A673 (cell line): ENCODE results near the gene INO80C. TPM values are rescaled to one million over a fixed set of nuclear protein-coding genes. Genes with fewer than 3 reads are reported as not detected.

ENCODE experiments used
- BruUV-seq: library from RNA; stranded (reverse); fragments of 400-500 nt; replicated peaks from 2 replicates; lab custom pipeline; 2021; lab: Mats Ljungman, UMichigan
- CTCF ChIA-PET: fragments of 300-600 bp; sonication (Branson Sonifier 250); formaldehyde crosslinking; loops from one replicate; lab custom pipeline; 2022; ENCODE audit warnings: antibody characterized with exemption; lab: Charles Lee
- POLR2A ChIA-PET: fragments of 300-600 bp; sonication (Branson Sonifier 250); formaldehyde crosslinking; loops from one replicate; lab custom pipeline; 2022; ENCODE audit warnings: antibody characterized with exemption; ENCODE audit not compliant: low non-redundant PET; lab: Charles Lee
- DNase-seq: peaks from one replicate; pipeline ENCODE4 v3.0.0-alpha.2; 2015; ENCODE audit warnings: low spot score
- H3K27ac ChIP-seq: fragments of 200-600 bp; sonication (generic); 2 replicates; pipeline ENCODE4 v1.5.1; 2016; ENCODE audit warnings: mixed run types, low read depth, mild to moderate bottlenecking, mixed read lengths, antibody characterized with exemption, low read length; ENCODE audit not compliant: poor library complexity, severe bottlenecking
- H3K27me3 ChIP-seq: fragments of 200-600 bp; sonication (generic); replicated peaks from 2 replicates; pipeline ENCODE4 v1.6.1; 2017; ENCODE audit warnings: mixed run types, low read depth, mild to moderate bottlenecking, mixed read lengths, antibody characterized with exemption, low read length; ENCODE audit not compliant: insufficient read depth, poor library complexity
- H3K36me3 ChIP-seq: fragments of 200-600 bp; sonication (generic); 2 replicates; pipeline ENCODE4 v1.6.1; 2016; ENCODE audit warnings: mixed run types, mild to moderate bottlenecking, mixed read lengths, antibody characterized with exemption, low read length; ENCODE audit not compliant: insufficient read depth, poor library complexity, severe bottlenecking
- H3K4me1 ChIP-seq: fragments of 200-600 bp; sonication (generic); 2 replicates; pipeline ENCODE4 v1.6.1; 2017; ENCODE audit warnings: mixed run types, mild to moderate bottlenecking, mixed read lengths, antibody characterized with exemption, low read length; ENCODE audit not compliant: insufficient read depth, poor library complexity, severe bottlenecking
- H3K4me3 ChIP-seq: fragments of 200-600 bp; sonication (generic); 2 replicates; pipeline ENCODE4 v1.5.1; 2016; ENCODE audit warnings: low read depth, mixed run types, mild to moderate bottlenecking, mixed read lengths, low read length; ENCODE audit not compliant: poor library complexity, severe bottlenecking
- H3K9me3 ChIP-seq: fragments of 200-600 bp; sonication (generic); 2 replicates; pipeline ENCODE4 v1.6.1; 2016; ENCODE audit warnings: mixed run types, low read depth, mild to moderate bottlenecking, mixed read lengths, antibody characterized with exemption, low read length; ENCODE audit not compliant: poor library complexity, severe bottlenecking
- EZH2 ChIP-seq: fragments of 200-600 bp; sonication (generic); IDR thresholded peaks from 2 replicates; pipeline ENCODE4 v1.6.1; 2017; ENCODE audit warnings: borderline replicate concordance, low read depth, mild to moderate bottlenecking, mixed read lengths, antibody characterized with exemption, low read length; ENCODE audit not compliant: poor library complexity, severe bottlenecking
- intact Hi-C: fragments of 100-400 bp; cut with micrococcal nuclease; formaldehyde crosslinking; loops from one replicate; pipeline ENCODE4 v1.10.0; 2022; ENCODE audit not compliant: unreplicated experiment
- total RNA-seq: library from RNA; stranded (reverse); gene quantifications from 2 replicates; pipeline ENCODE4 v1.2.3, GENCODE V29; 2021
- TF ChIP-seq, protein P1 (sequence below): fragments of 300-800, 200-600 bp; sonication (generic); conservative IDR thresholded peaks from 2 replicates; pipeline ENCODE4 v1.5.1; 2017; ENCODE audit warnings: low read depth, mild to moderate bottlenecking, antibody characterized with exemption, low read length, moderate library complexity, mixed read lengths

The INO80C gene
- total RNA-seq, 1 experiment from 2014 or later = 36.6 TPM

DNA sequence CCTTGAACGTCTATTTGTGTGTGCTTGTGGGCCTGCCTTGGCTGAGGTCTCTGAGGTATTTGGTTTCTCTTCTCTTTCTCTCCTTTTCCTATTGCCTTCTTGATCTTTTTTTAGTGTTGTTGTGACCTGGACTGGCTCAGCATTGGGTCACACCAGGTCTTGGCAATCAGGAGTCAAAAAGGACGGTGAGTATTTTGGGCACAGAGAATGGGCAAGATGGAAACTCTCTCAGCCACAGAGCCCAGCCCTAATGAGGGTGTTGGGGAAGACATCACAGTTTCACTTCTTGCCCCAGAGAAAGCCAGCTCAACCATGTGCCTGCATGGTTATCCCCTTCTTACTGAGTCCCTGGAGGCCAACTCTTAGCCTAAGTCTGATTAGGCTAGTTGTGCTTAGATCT is 13.7 kb upstream of the INO80C start:
- no peaks in the 10 kb centered on the region for H3K9me3 ChIP-seq
- peaks cover 12% of the 10 kb centered on the region for H3K4me1 ChIP-seq
- TF ChIP-seq, protein P1, sequence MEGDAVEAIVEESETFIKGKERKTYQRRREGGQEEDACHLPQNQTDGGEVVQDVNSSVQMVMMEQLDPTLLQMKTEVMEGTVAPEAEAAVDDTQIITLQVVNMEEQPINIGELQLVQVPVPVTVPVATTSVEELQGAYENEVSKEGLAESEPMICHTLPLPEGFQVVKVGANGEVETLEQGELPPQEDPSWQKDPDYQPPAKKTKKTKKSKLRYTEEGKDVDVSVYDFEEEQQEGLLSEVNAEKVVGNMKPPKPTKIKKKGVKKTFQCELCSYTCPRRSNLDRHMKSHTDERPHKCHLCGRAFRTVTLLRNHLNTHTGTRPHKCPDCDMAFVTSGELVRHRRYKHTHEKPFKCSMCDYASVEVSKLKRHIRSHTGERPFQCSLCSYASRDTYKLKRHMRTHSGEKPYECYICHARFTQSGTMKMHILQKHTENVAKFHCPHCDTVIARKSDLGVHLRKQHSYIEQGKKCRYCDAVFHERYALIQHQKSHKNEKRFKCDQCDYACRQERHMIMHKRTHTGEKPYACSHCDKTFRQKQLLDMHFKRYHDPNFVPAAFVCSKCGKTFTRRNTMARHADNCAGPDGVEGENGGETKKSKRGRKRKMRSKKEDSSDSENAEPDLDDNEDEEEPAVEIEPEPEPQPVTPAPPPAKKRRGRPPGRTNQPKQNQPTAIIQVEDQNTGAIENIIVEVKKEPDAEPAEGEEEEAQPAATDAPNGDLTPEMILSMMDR = no peak
- TF ChIP-seq EZH2 = no peak
- intact Hi-C loops = no loop called here
- ChIA-PET CTCF (no interaction called here), POLR2A (no interaction called here)
- no peak overlapping the region for H3K27ac ChIP-seq
- no TSS peak for BruUV-seq
- no peak for DNase-seq
- no peaks in the 10 kb centered on the region for H3K27me3 ChIP-seq
- no peak overlapping the region for H3K4me3 ChIP-seq
- H3K36me3 ChIP-seq = no peaks in the 10 kb centered on the region

GRCh38 chr18:35510076-35510651 is 12.4 kb upstream of the INO80C start:
- Histone ChIP-seq H3K36me3 (no peaks in the 10 kb centered on the region), H3K4me1 (peaks cover under 1% of the 10 kb centered on the region), H3K4me3 (no peak overlapping the region), H3K27ac (no peak overlapping the region), H3K27me3 (no peaks in the 10 kb centered on the region), H3K9me3 (no peaks in the 10 kb centered on the region)
- intact Hi-C loops = no loop called here
- DNase-seq = no peak
- TF ChIP-seq, protein P1 = no peak
- no peak for TF ChIP-seq EZH2
- BruUV-seq = no TSS peak
- CTCF ChIA-PET = no interaction called here
- POLR2A ChIA-PET = no interaction called here

GRCh38 chr18:35508746-35509338 is 11.1 kb upstream of the INO80C start:
- POLR2A ChIA-PET = no interaction called here
- BruUV-seq = no TSS peak
- no peak overlapping the region for H3K4me3 ChIP-seq
- no peaks in the 10 kb centered on the region for H3K36me3 ChIP-seq
- no peaks in the 10 kb centered on the region for H3K27me3 ChIP-seq
- H3K9me3 ChIP-seq = no peaks in the 10 kb centered on the region
- CTCF ChIA-PET = no interaction called here
- DNase-seq = no peak
- no peaks in the 10 kb centered on the region for H3K4me1 ChIP-seq
- H3K27ac ChIP-seq = no peak overlapping the region
- intact Hi-C loops = no loop called here
- TF ChIP-seq EZH2 = no peak
- TF ChIP-seq, protein P1 = no peak
